GM23338 (cell line): Measurements from ENCODE around the gene MRPS27.

ENCODE experiments used
- CREB1 ChIP-seq: fragments of 250-450 bp; sonication (Bioruptor Pico); IDR thresholded peaks from 2 replicates; pipeline ENCODE4 v1.5.0; 2020; ENCODE audit warnings: low read depth, mild to moderate bottlenecking, moderate library complexity
- CTCF ChIP-seq, 2 experiments: fragments of 200-600 bp in 1 of 2; sonication (generic) in 1 of 2; conservative IDR thresholded peaks; 2 replicates each; pipeline versions ENCODE4 v1.5.1 to v1.6.1; 2016 to 2017; ENCODE audit warnings: antibody characterized with exemption in 2 of 2, low read depth in 2 of 2, mild to moderate bottlenecking in 2 of 2, moderate library complexity in 1 of 2
- REST ChIP-seq: IDR thresholded peaks from one replicate; pipeline ENCODE4 v1.6.1; 2018; ENCODE audit warnings: antibody characterized with exemption; ENCODE audit not compliant: unreplicated experiment

GRCh38 chr5:72245951-72246532 lies 74.0 kb downstream of the MRPS27 start:
- TF ChIP-seq CTCF (conservative IDR thresholded peaks at IDR 0.05; ENCODE audit: low read depth in 2 of 2) (no peak), CREB1 (no peak), REST (no peak)
